ENCODE measurements around the gene IGSF21. TPM values are rescaled to one million over a fixed set of nuclear protein-coding genes. Genes with fewer than 3 reads are reported as not detected.

IGSF21 gene
- total and polyA plus RNA-seq, 2 donors (not counting 1 experiment from before 2014, with no cell fraction given), result not detected

- H3K4me1 Mint-ChIP-seq, result no peaks in the 10 kb centered on the region
- intact Hi-C loops (cut with micrococcal nuclease), result no loop called here
Measured at GRCh38 chr1:18247151-18247550, 139.6 kb downstream of the IGSF21 start.

GRCh38 chr1:18249631-18250030 lies 142.0 kb downstream of the IGSF21 start:
- H4K20me1 ChIP-seq (ENCODE audit: control insufficient read depth, insufficient read depth, low read length, poor library complexity, severe bottlenecking), result no peaks in the 10 kb centered on the region
- no peaks in the 10 kb centered on the region for H3K36me3 ChIP-seq (replicated peaks in 1 of 2; ENCODE audit: control extremely low read depth in 1 of 2, control insufficient read depth in 1 of 2, extremely low read depth in 1 of 2, insufficient read depth in 2 of 2, low read length in 1 of 2)
- H3K27me3 ChIP-seq (replicated peaks in 1 of 4; ENCODE audit: control extremely low read depth in 1 of 4, control insufficient read depth in 3 of 4, insufficient read depth in 4 of 4, low read length in 3 of 4), result peaks cover 0 to 3% (median 0%) of the 10 kb centered on the region in 4 experiments
- H3K9ac ChIP-seq (ENCODE audit: low read length), result no peak overlapping the region
- H2AFZ ChIP-seq (ENCODE audit: insufficient read depth, low read depth, low read length, poor library complexity, severe bottlenecking), result no peak overlapping the region
- peaks cover 0 to 4% (median 3%) of the 10 kb centered on the region in 3 donors for H3K9me3 ChIP-seq (ENCODE audit: control extremely low read depth in 1 of 3, control insufficient read depth in 2 of 3, insufficient read depth in 1 of 3, low read length in 2 of 3)
- Mint-ChIP-seq H3K4me3 (no peak overlapping the region), H3K27ac (no peak overlapping the region), H3K4me1 (no peaks in the 10 kb centered on the region), H3K27me3 (peaks cover 6% of the 10 kb centered on the region), H3K9me3 (ENCODE audit: insufficient read depth) (peaks cover 10% of the 10 kb centered on the region)
- no peak overlapping the region for H3K4me3 ChIP-seq (ENCODE audit: control extremely low read depth in 1 of 5, extremely low read depth in 1 of 5, insufficient read depth in 1 of 5, low read depth in 2 of 5, low read length in 4 of 5)
- no peak for ATAC-seq (ENCODE audit: low read depth)
- no peaks in the 10 kb centered on the region for H3K4me1 ChIP-seq (ENCODE audit: control insufficient read depth in 2 of 2, insufficient read depth in 2 of 2, low read length in 2 of 2)
- ChIA-PET CTCF (no interaction called here), POLR2A (no interaction called here)
- no peak for DNase-seq
- H3K79me2 ChIP-seq (ENCODE audit: control insufficient read depth, insufficient read depth, low read length), result no peaks in the 10 kb centered on the region
- intact Hi-C loops (cut with micrococcal nuclease), result no loop called here
- WGBS (ENCODE audit: insufficient coverage), result 43% methylated on average over 1 of the region's 3 CpGs
- H3K27ac ChIP-seq (ENCODE audit: low read length in 2 of 2), result no peak overlapping the region
- no peak for TF ChIP-seq EZH2 (IDR thresholded peaks at IDR 0.05; ENCODE audit: borderline replicate concordance, insufficient read depth, low read depth, low read length, poor library complexity, severe bottlenecking)
- no peak for TF ChIP-seq CTCF (IDR thresholded peaks at IDR 0.05)
- H3K4me2 ChIP-seq (replicated peaks; ENCODE audit: low read depth, low read length, poor library complexity, severe bottlenecking), result no peak overlapping the region

More at GRCh38 chr1:18247151-18247550, 139.6 kb downstream of the IGSF21 start:
- Mint-ChIP-seq H3K4me3 (no peak overlapping the region), H3K27me3 (peaks cover 6% of the 10 kb centered on the region), H3K9me3 (ENCODE audit: insufficient read depth) (peaks cover 10% of the 10 kb centered on the region), H3K27ac (no peak overlapping the region)
- Histone ChIP-seq H3K4me1 (ENCODE audit: control insufficient read depth in 2 of 2, insufficient read depth in 2 of 2, low read length in 2 of 2) (no peaks in the 10 kb centered on the region), H4K20me1 (ENCODE audit: control insufficient read depth, insufficient read depth, low read length, poor library complexity, severe bottlenecking) (no peaks in the 10 kb centered on the region), H2AFZ (ENCODE audit: insufficient read depth, low read depth, low read length, poor library complexity, severe bottlenecking) (no peak overlapping the region), H3K36me3 (replicated peaks in 1 of 2; ENCODE audit: control extremely low read depth in 1 of 2, control insufficient read depth in 1 of 2, extremely low read depth in 1 of 2, insufficient read depth in 2 of 2, low read length in 1 of 2) (no peaks in the 10 kb centered on the region), H3K9me3 (ENCODE audit: control extremely low read depth in 1 of 3, control insufficient read depth in 2 of 3, insufficient read depth in 1 of 3, low read length in 2 of 3) (peaks cover 0 to 4% (median under 1%) of the 10 kb centered on the region in 3 donors), H3K4me2 (replicated peaks; ENCODE audit: low read depth, low read length, poor library complexity, severe bottlenecking) (no peak overlapping the region), H3K79me2 (ENCODE audit: control insufficient read depth, insufficient read depth, low read length) (no peaks in the 10 kb centered on the region), H3K27me3 (replicated peaks in 1 of 4; ENCODE audit: control extremely low read depth in 1 of 4, control insufficient read depth in 3 of 4, insufficient read depth in 4 of 4, low read length in 3 of 4) (peaks cover 0 to 3% (median 0%) of the 10 kb centered on the region in 4 experiments), H3K4me3 (ENCODE audit: control extremely low read depth in 1 of 5, extremely low read depth in 1 of 5, insufficient read depth in 1 of 5, low read depth in 2 of 5, low read length in 4 of 5) (no peak overlapping the region), H3K9ac (ENCODE audit: low read length) (no peak overlapping the region), H3K27ac (ENCODE audit: low read length in 2 of 2) (no peak overlapping the region)
- CTCF ChIA-PET, result no interaction called here
- TF ChIP-seq EZH2 (IDR thresholded peaks at IDR 0.05; ENCODE audit: borderline replicate concordance, insufficient read depth, low read depth, low read length, poor library complexity, severe bottlenecking) (no peak), CTCF (IDR thresholded peaks at IDR 0.05) (no peak)
- POLR2A ChIA-PET, result no interaction called here
- DNase-seq (no peak), ATAC-seq (ENCODE audit: low read depth) (no peak)
- 74% methylated on average over 2 of the region's 4 CpGs for WGBS (ENCODE audit: insufficient coverage)
